Natural killer cell (primary cell): ENCODE measurements around the gene PATL2. TPM values are rescaled to one million over a fixed set of nuclear protein-coding genes. Genes with fewer than 3 reads are reported as not detected.
"Not testable (repeated sequence)": the region's sequence is repeated elsewhere in the genome, so short reads cannot be mapped to it uniquely, and the experiment has no call there.

ENCODE experiments used
- ATAC-seq, 3 donors: fragments of 150-1000 bp in 2 of 3; fragments of 200-7000 bp in 1 of 3; cut with Tn5 transposase; 1 replicate in 1 of 3; 2 replicates in 2 of 3; pipeline ENCODE4 v1.10.0; 2021; ENCODE audit warnings: mild to moderate bottlenecking in 2 of 3, moderate library complexity in 2 of 3
- DNase-seq, 2 donors: peaks; one replicate each; pipeline versions ENCODE4 v3.0.0 to v3.0.0-alpha.2; 2013 to 2021; ENCODE audit warnings: mixed read lengths in 1 of 2
- H3K27ac ChIP-seq: one replicate; pipeline ENCODE4 v1.5.1; 2013; ENCODE audit warnings: mild to moderate bottlenecking, low read length
- H3K27me3 ChIP-seq: one replicate; pipeline ENCODE4 v1.6.1; 2013; ENCODE audit warnings: low read length; ENCODE audit not compliant: control insufficient read depth, insufficient read depth
- H3K36me3 ChIP-seq: one replicate; pipeline ENCODE4 v1.6.1; 2013; ENCODE audit warnings: low read length; ENCODE audit not compliant: control insufficient read depth, insufficient read depth
- H3K4me1 ChIP-seq: one replicate; pipeline ENCODE4 v1.6.1; 2013; ENCODE audit warnings: low read length; ENCODE audit not compliant: control insufficient read depth, insufficient read depth
- H3K4me3 ChIP-seq: one replicate; pipeline ENCODE4 v1.5.1; 2013; ENCODE audit warnings: low read length
- H3K9me3 ChIP-seq: one replicate; pipeline ENCODE4 v1.6.1; 2013; ENCODE audit warnings: low read length; ENCODE audit not compliant: control insufficient read depth, insufficient read depth
- H3K27ac Mint-ChIP-seq, 2 donors: one replicate each; pipeline ENCODE4 v1.8.0; 2022; ENCODE audit warnings: mild to moderate bottlenecking in 2 of 2, mixed read lengths in 2 of 2, moderate library complexity in 1 of 2
- H3K27me3 Mint-ChIP-seq, 2 donors: one replicate each; pipeline ENCODE4 v1.8.0; 2022; ENCODE audit warnings: low read depth in 2 of 2, mixed read lengths in 2 of 2
- H3K36me3 Mint-ChIP-seq: one replicate; pipeline ENCODE4 v1.8.0; 2022; ENCODE audit warnings: mixed read lengths
- H3K4me1 Mint-ChIP-seq, 2 donors: one replicate each; pipeline ENCODE4 v1.8.0; 2022; ENCODE audit warnings: mixed read lengths in 2 of 2
- H3K4me3 Mint-ChIP-seq: one replicate; pipeline ENCODE4 v1.8.0; 2022; ENCODE audit warnings: mild to moderate bottlenecking, moderate library complexity, mixed read lengths
- H3K9me3 Mint-ChIP-seq, 2 donors: one replicate each; pipeline ENCODE4 v1.8.0; 2022; ENCODE audit warnings: mixed read lengths in 2 of 2
- CTCF ChIP-seq: fragments of 200-600 bp; IDR thresholded peaks from one replicate; pipeline ENCODE4 v1.8.0; 2022; ENCODE audit warnings: antibody characterized with exemption
- WGBS: methylation state at CpG from one replicate; pipeline ENCODE4 v1.1.7; 2013; ENCODE audit warnings: missing lambda C conversion rate; ENCODE audit not compliant: insufficient coverage; 5-methylcytosine and 5-hydroxymethylcytosine counted together
- intact Hi-C: fragments of 100-400 bp; cut with micrococcal nuclease; formaldehyde crosslinking; loops from one replicate; pipeline ENCODE4 v1.14.2; 2022
- total RNA-seq, 4 donors: library from RNA; stranded (reverse); fragments of 120-200 nt in 1 of 4; gene quantifications; one replicate each; pipeline versions ENCODE4 v1.2.3 to v1.2.4, GENCODE V29; 2013 to 2022

The PATL2 gene
- total RNA-seq, 3 donors from 2014 or later (not counting 1 experiment from before 2014, with no cell fraction given): 101 to 145 (median 112) TPM

DNA sequence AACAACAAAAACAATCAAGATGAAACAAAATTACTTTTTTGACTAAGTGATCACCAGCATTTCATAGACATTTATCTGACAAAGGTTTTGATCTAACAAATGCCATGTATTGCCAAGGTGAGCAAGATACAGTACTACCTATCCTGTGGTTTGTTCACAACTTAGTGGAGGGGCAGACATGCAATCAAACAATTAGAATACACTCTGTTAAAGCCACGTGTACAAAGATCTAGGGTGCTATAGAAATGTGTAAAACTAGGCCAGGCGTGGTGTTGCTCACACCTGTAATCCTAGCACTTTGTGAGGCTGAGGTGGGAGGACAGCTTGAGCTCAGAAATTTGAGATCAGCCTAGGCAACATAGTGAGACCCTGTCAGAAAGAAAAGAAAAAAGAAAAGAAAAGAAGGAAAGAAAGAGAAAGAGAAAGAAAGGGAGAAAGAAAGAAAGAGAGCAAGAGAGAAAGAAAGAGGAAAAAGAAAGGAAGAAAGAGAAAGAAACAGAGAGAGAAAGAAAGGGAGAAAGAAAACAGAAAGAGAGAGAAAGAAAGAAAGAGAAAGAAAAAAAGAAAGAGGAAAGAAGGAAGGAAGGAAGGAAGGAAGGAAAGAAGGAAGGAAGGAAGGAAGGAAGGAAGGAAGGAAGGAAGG is 23.8 kb upstream of the PATL2 start:
- Mint-ChIP-seq H3K27me3 (no peaks in the 10 kb centered on the region), H3K9me3 (no peaks in the 10 kb centered on the region), H3K4me1 (peaks cover 18 to 20% of the 10 kb centered on the region in 2 donors), H3K4me3 (no peak overlapping the region), H3K27ac (peak overlapping the region; percentile 58 to 78), H3K36me3 (no peaks in the 10 kb centered on the region)
- DNase-seq (peak in 1 of 2 donors; percentile 26), ATAC-seq (peak in 1 of 3 donors; percentile 44)
- intact Hi-C loops: no loop called here
- no peak overlapping the region for H3K4me3 ChIP-seq
- WGBS: 43% methylated on average over 2 of the region's 2 CpGs
- peaks cover 23% of the 10 kb centered on the region for H3K4me1 ChIP-seq
- H3K36me3 ChIP-seq: peaks cover 11% of the 10 kb centered on the region
- peak overlapping the region; percentile 60 for H3K27ac ChIP-seq
- no peaks in the 10 kb centered on the region for H3K27me3 ChIP-seq
- H3K9me3 ChIP-seq: no peaks in the 10 kb centered on the region
- TF ChIP-seq CTCF: no peak

- peaks cover 11% of the 10 kb centered on the region for H3K36me3 ChIP-seq
- peak overlapping the region; percentile 98 for H3K4me3 ChIP-seq
- Mint-ChIP-seq H3K4me3 (peak overlapping the region; percentile 98), H3K27ac (peak overlapping the region; percentile 100), H3K36me3 (no peaks in the 10 kb centered on the region), H3K9me3 (no peaks in the 10 kb centered on the region), H3K27me3 (no peaks in the 10 kb centered on the region), H3K4me1 (peaks cover 49 to 51% of the 10 kb centered on the region in 2 donors)
- H3K4me1 ChIP-seq: peaks cover 46% of the 10 kb centered on the region
- WGBS: 6% methylated on average over 17 of the region's 21 CpGs
- H3K27ac ChIP-seq: peak overlapping the region; percentile 96
- ATAC-seq: peak in 2 of 3 donors; percentile 0
- TF ChIP-seq CTCF: no peak
- H3K9me3 ChIP-seq: no peaks in the 10 kb centered on the region
- DNase-seq: peak in 1 of 2 donors; percentile 69
- H3K27me3 ChIP-seq: no peaks in the 10 kb centered on the region
- intact Hi-C loops: loop anchor here (5.0 kb wide), 2 partner anchors 192 to 473 kb away; partner anchors contain the start of gene EIF3J
Measured at GRCh38 chr15:44729408-44730127, 18.4 kb upstream of the PATL2 start.

DNA sequence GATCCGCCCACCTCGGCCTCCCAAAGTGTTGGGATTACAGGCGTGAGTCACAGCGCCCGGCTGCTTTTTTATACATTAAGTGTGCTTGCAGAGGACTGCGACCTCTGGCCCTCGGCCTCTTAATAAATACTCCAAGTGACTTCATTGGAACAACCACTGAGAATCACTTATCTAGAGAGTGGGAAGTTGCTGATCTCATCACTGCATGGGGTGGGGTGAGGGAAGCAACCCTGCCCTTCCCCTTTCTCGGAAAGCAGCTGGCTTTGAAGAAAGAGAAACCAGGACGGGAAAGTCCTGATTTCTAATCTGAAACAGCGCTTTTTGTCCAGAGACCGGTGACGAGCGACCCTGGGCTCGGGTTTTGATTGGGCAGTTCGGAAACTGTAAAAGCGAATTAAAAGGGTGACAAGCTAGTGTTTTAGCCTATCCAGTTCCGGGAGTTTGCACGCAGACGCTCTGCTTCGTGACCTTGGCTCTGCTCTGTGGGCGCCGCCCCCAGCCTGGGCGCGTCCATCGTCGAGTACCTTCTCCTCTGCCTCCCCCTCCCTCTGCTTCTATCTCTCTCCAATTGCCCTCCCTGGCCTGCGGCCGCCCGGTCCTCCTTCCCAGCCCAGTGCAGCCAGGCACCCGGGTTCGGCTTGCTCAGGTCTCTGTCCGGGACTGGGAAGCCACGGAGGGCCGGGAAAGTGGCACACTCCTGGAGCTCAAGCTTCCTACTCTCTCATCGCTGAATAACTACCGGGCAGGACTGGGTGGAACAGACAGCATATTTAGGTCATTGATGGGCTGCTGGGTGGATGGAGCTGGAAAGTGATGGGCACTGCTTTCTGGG is 17.7 kb upstream of the PATL2 start:
- Mint-ChIP-seq H3K27ac (peak overlapping the region; percentile 100), H3K4me3 (peak overlapping the region; percentile 98), H3K27me3 (no peaks in the 10 kb centered on the region), H3K9me3 (no peaks in the 10 kb centered on the region), H3K36me3 (no peaks in the 10 kb centered on the region), H3K4me1 (peaks cover 57 to 59% of the 10 kb centered on the region in 2 donors)
- H3K4me1 ChIP-seq: peaks cover 53% of the 10 kb centered on the region
- no peaks in the 10 kb centered on the region for H3K27me3 ChIP-seq
- ATAC-seq (peak; percentile 75 to 92 (median 83)), DNase-seq (peak; percentile 94 to 98)
- H3K27ac ChIP-seq: peak overlapping the region; percentile 96
- H3K9me3 ChIP-seq: no peaks in the 10 kb centered on the region
- intact Hi-C loops: loop anchor here (1.0 to 5.0 kb wide), 4 partner anchors 17 to 474 kb away; partner anchors contain the start of genes B2M, EIF3J, PATL2 and SPG11
- no peak for TF ChIP-seq CTCF
- under 1% methylated on average over 36 of the region's 36 CpGs for WGBS
- peak overlapping the region; percentile 98 for H3K4me3 ChIP-seq
- H3K36me3 ChIP-seq: peaks cover 11% of the 10 kb centered on the region

- Mint-ChIP-seq H3K4me3 (peak overlapping the region; percentile 98), H3K27ac (peak overlapping the region; percentile 100), H3K4me1 (peaks cover 61 to 63% of the 10 kb centered on the region in 2 donors)
- H3K27ac ChIP-seq: peak overlapping the region; percentile 96
- H3K9me3 Mint-ChIP-seq, ATAC-seq, H3K27me3 ChIP-seq, DNase-seq, H3K27me3 Mint-ChIP-seq, H3K36me3 Mint-ChIP-seq, H3K9me3 ChIP-seq: not testable (repeated sequence)
- intact Hi-C loops: loop anchor here (1.0 to 5.0 kb wide), 4 partner anchors 17 to 474 kb away; partner anchors contain the start of genes B2M, EIF3J, PATL2 and SPG11
- WGBS: 52% methylated on average over 5 of the region's 5 CpGs
- H3K4me3 ChIP-seq: peak overlapping the region; percentile 98
- peaks cover 58% of the 10 kb centered on the region for H3K4me1 ChIP-seq
- H3K36me3 ChIP-seq: peaks cover 11% of the 10 kb centered on the region
Measured at GRCh38 chr15:44728232-44728575, 17.1 kb upstream of the PATL2 start.
